Activated T-helper 2 cell treated with anti-CD3 and anti-CD28 coated beads, Interferon-gamma antibody, Interleukin-2, Interleukin-4, amounts not matched to agents 10 μg/mL and 5 μg/mL and 100 μg/mL, durations not matched to agents 14 hours and 24 hours and 36 hours (primary cell): ENCODE results near the gene DDIAS. TPM values are rescaled to one million over a fixed set of nuclear protein-coding genes. Genes with fewer than 3 reads are reported as not detected.
"Not testable (repeated sequence)": the region's sequence is repeated elsewhere in the genome, so short reads cannot be mapped to it uniquely, and the experiment has no call there.

Experiments used
- DNase-seq: peaks from one replicate; pipeline ENCODE4 v3.0.0; 2021; ENCODE audit warnings: low spot score
- H3K27ac Mint-ChIP-seq: one replicate; pipeline ENCODE4 v1.8.0; 2021; ENCODE audit warnings: mixed read lengths
- H3K27me3 Mint-ChIP-seq: one replicate; pipeline ENCODE4 v1.8.0; 2021; ENCODE audit warnings: low read depth, mixed read lengths
- H3K36me3 Mint-ChIP-seq: one replicate; pipeline ENCODE4 v1.8.0; 2021; ENCODE audit warnings: low read depth, mixed read lengths
- H3K4me1 Mint-ChIP-seq: one replicate; pipeline ENCODE4 v1.8.0; 2021; ENCODE audit warnings: low read depth, mixed read lengths
- H3K4me3 Mint-ChIP-seq: one replicate; pipeline ENCODE4 v1.8.0; 2021; ENCODE audit warnings: low read depth, mild to moderate bottlenecking, moderate library complexity, mixed read lengths
- H3K9me3 Mint-ChIP-seq: one replicate; pipeline ENCODE4 v1.8.0; 2021; ENCODE audit warnings: mixed read lengths
- intact Hi-C: fragments of 100-400 bp; cut with micrococcal nuclease; formaldehyde crosslinking; loops from one replicate; pipeline ENCODE4 v1.15.1; 2023
- total RNA-seq: library from RNA; stranded (reverse); gene quantifications from 2 replicates; pipeline ENCODE4 v1.2.3, GENCODE V29; 2022

Gene DDIAS
- total RNA-seq, 1 donor from 2014 or later: 17.8 TPM

GRCh38 chr11:82908311-82908710 lies 6.8 kb downstream of the DDIAS start:
- no peaks in the 10 kb centered on the region for H3K27me3 Mint-ChIP-seq
- peak overlapping the region; percentile 9 for H3K27ac Mint-ChIP-seq
- intact Hi-C loops: no loop called here
- no peak for DNase-seq
- H3K4me3 Mint-ChIP-seq: no peak overlapping the region
- peaks cover 29% of the 10 kb centered on the region for H3K36me3 Mint-ChIP-seq
- H3K4me1 Mint-ChIP-seq: peaks cover 40% of the 10 kb centered on the region
- H3K9me3 Mint-ChIP-seq: peaks cover 14% of the 10 kb centered on the region

GRCh38 chr11:82909015-82909640 lies 7.6 kb downstream of the DDIAS start:
- intact Hi-C loops: no loop called here
- H3K4me1 Mint-ChIP-seq: peaks cover 34% of the 10 kb centered on the region

GRCh38 chr11:82919786-82920185 lies 18.2 kb downstream of the DDIAS start:
- intact Hi-C loops: loop anchor here (1.0 to 2.0 kb wide), 5 partner anchors 18 to 87 kb away; partner anchors contain the start of gene DDIAS
- not testable (repeated sequence) for H3K27me3 Mint-ChIP-seq, DNase-seq
- peaks cover 72% of the 10 kb centered on the region for H3K36me3 Mint-ChIP-seq
- peaks cover 18% of the 10 kb centered on the region for H3K9me3 Mint-ChIP-seq
- H3K4me3 Mint-ChIP-seq: peak overlapping the region; percentile 62
- peak overlapping the region; percentile 85 for H3K27ac Mint-ChIP-seq
- peaks cover 45% of the 10 kb centered on the region for H3K4me1 Mint-ChIP-seq

More at GRCh38 chr11:82909015-82909640, 7.6 kb downstream of the DDIAS start:
- Mint-ChIP-seq H3K36me3 (peaks cover 30% of the 10 kb centered on the region), H3K27ac (no peak overlapping the region), H3K4me3 (no peak overlapping the region), H3K9me3 (peaks cover 14% of the 10 kb centered on the region), H3K27me3 (no peaks in the 10 kb centered on the region)
- no peak for DNase-seq

GRCh38 chr11:82920227-82920626 lies 18.7 kb downstream of the DDIAS start:
- not testable (repeated sequence) for DNase-seq

GRCh38 chr11:82922396-82923173 lies 21.0 kb downstream of the DDIAS start:
- H3K4me3 Mint-ChIP-seq, DNase-seq, H3K27me3 Mint-ChIP-seq, intact Hi-C loops: not testable (repeated sequence)
- Mint-ChIP-seq H3K4me1 (peaks cover 49% of the 10 kb centered on the region), H3K9me3 (peaks cover 18% of the 10 kb centered on the region), H3K36me3 (peaks cover 60% of the 10 kb centered on the region), H3K27ac (peak overlapping the region; percentile 5)

More at GRCh38 chr11:82920227-82920626, 18.7 kb downstream of the DDIAS start:
- Mint-ChIP-seq H3K27ac (peak overlapping the region; percentile 85), H3K4me1 (peaks cover 44% of the 10 kb centered on the region), H3K9me3 (peaks cover 18% of the 10 kb centered on the region), H3K4me3 (peak overlapping the region; percentile 62), H3K36me3 (peaks cover 70% of the 10 kb centered on the region)
- H3K27me3 Mint-ChIP-seq: not testable (repeated sequence)
- intact Hi-C loops: loop anchor here (1.0 to 2.0 kb wide), 5 partner anchors 19 to 87 kb away; partner anchors contain the start of gene DDIAS

- H3K4me1 Mint-ChIP-seq: peaks cover 34% of the 10 kb centered on the region
- H3K36me3 Mint-ChIP-seq: peaks cover 42% of the 10 kb centered on the region
- H3K27me3 Mint-ChIP-seq: no peaks in the 10 kb centered on the region
- intact Hi-C loops: loop anchor here (5.0 kb wide), 1 partner anchor 148 kb away; the partner anchor contains the start of gene RAB30
- H3K27ac Mint-ChIP-seq: no peak overlapping the region
- peaks cover 6% of the 10 kb centered on the region for H3K9me3 Mint-ChIP-seq
- DNase-seq: no peak
- no peak overlapping the region for H3K4me3 Mint-ChIP-seq
Observed at GRCh38 chr11:82924522-82925224, 23.1 kb downstream of the DDIAS start.

- no peak overlapping the region for H3K27ac Mint-ChIP-seq
- intact Hi-C loops: loop anchor here (1.0 to 5.0 kb wide), 3 partner anchors 21 to 145 kb away; partner anchors contain the start of gene RAB30
- peaks cover 30% of the 10 kb centered on the region for H3K36me3 Mint-ChIP-seq
- no peak for DNase-seq
- H3K4me3 Mint-ChIP-seq: no peak overlapping the region
- no peaks in the 10 kb centered on the region for H3K9me3 Mint-ChIP-seq
- H3K27me3 Mint-ChIP-seq: no peaks in the 10 kb centered on the region
- H3K4me1 Mint-ChIP-seq: peaks cover 20% of the 10 kb centered on the region
Observed at GRCh38 chr11:82927264-82927880, 25.8 kb downstream of the DDIAS start.

- no peak overlapping the region for H3K27ac Mint-ChIP-seq
- H3K4me1 Mint-ChIP-seq: peaks cover 25% of the 10 kb centered on the region
- peaks cover 41% of the 10 kb centered on the region for H3K36me3 Mint-ChIP-seq
- DNase-seq: no peak
- no peaks in the 10 kb centered on the region for H3K27me3 Mint-ChIP-seq
- intact Hi-C loops: loop anchor here (5.0 kb wide), 1 partner anchor 143 kb away; the partner anchor contains the start of gene RAB30
- no peaks in the 10 kb centered on the region for H3K9me3 Mint-ChIP-seq
- H3K4me3 Mint-ChIP-seq: no peak overlapping the region
Observed at GRCh38 chr11:82929121-82929520, 27.6 kb downstream of the DDIAS start.

- intact Hi-C loops: no loop called here
- no peak for DNase-seq
- no peaks in the 10 kb centered on the region for H3K9me3 Mint-ChIP-seq
- H3K4me1 Mint-ChIP-seq: peaks cover 25% of the 10 kb centered on the region
- no peak overlapping the region for H3K4me3 Mint-ChIP-seq
- H3K27ac Mint-ChIP-seq: no peak overlapping the region
- peaks cover 47% of the 10 kb centered on the region for H3K36me3 Mint-ChIP-seq
- no peaks in the 10 kb centered on the region for H3K27me3 Mint-ChIP-seq
Observed at GRCh38 chr11:82930229-82930628, 28.7 kb downstream of the DDIAS start.

GRCh38 chr11:82930734-82931133 lies 29.2 kb downstream of the DDIAS start:
- Mint-ChIP-seq H3K36me3 (peaks cover 47% of the 10 kb centered on the region), H3K4me3 (no peak overlapping the region), H3K27me3 (no peaks in the 10 kb centered on the region), H3K9me3 (no peaks in the 10 kb centered on the region), H3K4me1 (peaks cover 25% of the 10 kb centered on the region), H3K27ac (no peak overlapping the region)
- intact Hi-C loops: no loop called here
- no peak for DNase-seq

GRCh38 chr11:82932564-82932963 lies 31.0 kb downstream of the DDIAS start:
- H3K36me3 Mint-ChIP-seq: peaks cover 45% of the 10 kb centered on the region
- H3K9me3 Mint-ChIP-seq: no peaks in the 10 kb centered on the region
- no peak overlapping the region for H3K4me3 Mint-ChIP-seq
- peaks cover 20% of the 10 kb centered on the region for H3K4me1 Mint-ChIP-seq
- intact Hi-C loops: loop anchor here (2.0 kb wide), 1 partner anchor 46 kb away; no protein-coding TSS in a partner anchor
- no peaks in the 10 kb centered on the region for H3K27me3 Mint-ChIP-seq
- H3K27ac Mint-ChIP-seq: no peak overlapping the region
- no peak for DNase-seq

GRCh38 chr11:82936261-82936660 lies 34.7 kb downstream of the DDIAS start:
- no peaks in the 10 kb centered on the region for H3K27me3 Mint-ChIP-seq
- peaks cover 6% of the 10 kb centered on the region for H3K9me3 Mint-ChIP-seq
- no peak for DNase-seq
- H3K4me1 Mint-ChIP-seq: peaks cover 26% of the 10 kb centered on the region
- intact Hi-C loops: no loop called here
- peaks cover 43% of the 10 kb centered on the region for H3K36me3 Mint-ChIP-seq
- no peak overlapping the region for H3K4me3 Mint-ChIP-seq
- H3K27ac Mint-ChIP-seq: no peak overlapping the region
